A673 (cell line): ENCODE data around the gene NSL1.

ENCODE experiments used
- CTCF ChIP-seq: fragments of 300-800, 200-600 bp; sonication (generic); conservative IDR thresholded peaks from 2 replicates; pipeline ENCODE4 v1.5.1; 2017; ENCODE audit warnings: low read depth, mild to moderate bottlenecking, antibody characterized with exemption, low read length, moderate library complexity, mixed read lengths
- EZH2 ChIP-seq: fragments of 200-600 bp; sonication (generic); IDR thresholded peaks from 2 replicates; pipeline ENCODE4 v1.6.1; 2017; ENCODE audit warnings: borderline replicate concordance, low read depth, mild to moderate bottlenecking, mixed read lengths, antibody characterized with exemption, low read length; ENCODE audit not compliant: poor library complexity, severe bottlenecking

GRCh38 chr1:212716161-212716560, 75.4 kb downstream of the NSL1 start:
- TF ChIP-seq CTCF: no peak
- TF ChIP-seq EZH2: no peak
